ENCODE data around the gene NXN.

Gene NXN

GRCh38 chr17:871751-872519 is 107.6 kb downstream of the NXN start:
- no peak for DNase-seq (ENCODE audit: low read depth in 1 of 2, low spot score in 1 of 2)
- Histone ChIP-seq H3K4me3 (replicated peaks; ENCODE audit: insufficient read depth, low read length) (no peak overlapping the region), H3K27me3 (ENCODE audit: insufficient read depth, poor library complexity, severe bottlenecking) (no peaks in the 10 kb centered on the region), H3K27ac (replicated peaks) (no peak overlapping the region)
- TF ChIP-seq POLR2AphosphoS5 (IDR thresholded peaks at IDR 0.05; ENCODE audit: low read depth), result no peak
- no peak for TF ChIP-seq REST (IDR thresholded peaks at IDR 0.05; ENCODE audit: insufficient replicate concordance, low read depth)
- TF ChIP-seq GABPA (IDR thresholded peaks at IDR 0.05; ENCODE audit: low read depth), result no peak
- no peak for TF ChIP-seq SPI1 (IDR thresholded peaks at IDR 0.05; ENCODE audit: borderline replicate concordance, low read depth)
- TF ChIP-seq, protein P1, sequence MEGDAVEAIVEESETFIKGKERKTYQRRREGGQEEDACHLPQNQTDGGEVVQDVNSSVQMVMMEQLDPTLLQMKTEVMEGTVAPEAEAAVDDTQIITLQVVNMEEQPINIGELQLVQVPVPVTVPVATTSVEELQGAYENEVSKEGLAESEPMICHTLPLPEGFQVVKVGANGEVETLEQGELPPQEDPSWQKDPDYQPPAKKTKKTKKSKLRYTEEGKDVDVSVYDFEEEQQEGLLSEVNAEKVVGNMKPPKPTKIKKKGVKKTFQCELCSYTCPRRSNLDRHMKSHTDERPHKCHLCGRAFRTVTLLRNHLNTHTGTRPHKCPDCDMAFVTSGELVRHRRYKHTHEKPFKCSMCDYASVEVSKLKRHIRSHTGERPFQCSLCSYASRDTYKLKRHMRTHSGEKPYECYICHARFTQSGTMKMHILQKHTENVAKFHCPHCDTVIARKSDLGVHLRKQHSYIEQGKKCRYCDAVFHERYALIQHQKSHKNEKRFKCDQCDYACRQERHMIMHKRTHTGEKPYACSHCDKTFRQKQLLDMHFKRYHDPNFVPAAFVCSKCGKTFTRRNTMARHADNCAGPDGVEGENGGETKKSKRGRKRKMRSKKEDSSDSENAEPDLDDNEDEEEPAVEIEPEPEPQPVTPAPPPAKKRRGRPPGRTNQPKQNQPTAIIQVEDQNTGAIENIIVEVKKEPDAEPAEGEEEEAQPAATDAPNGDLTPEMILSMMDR (IDR thresholded peaks at IDR 0.05; ENCODE audit: insufficient read depth, low read length), result no peak

DNA sequence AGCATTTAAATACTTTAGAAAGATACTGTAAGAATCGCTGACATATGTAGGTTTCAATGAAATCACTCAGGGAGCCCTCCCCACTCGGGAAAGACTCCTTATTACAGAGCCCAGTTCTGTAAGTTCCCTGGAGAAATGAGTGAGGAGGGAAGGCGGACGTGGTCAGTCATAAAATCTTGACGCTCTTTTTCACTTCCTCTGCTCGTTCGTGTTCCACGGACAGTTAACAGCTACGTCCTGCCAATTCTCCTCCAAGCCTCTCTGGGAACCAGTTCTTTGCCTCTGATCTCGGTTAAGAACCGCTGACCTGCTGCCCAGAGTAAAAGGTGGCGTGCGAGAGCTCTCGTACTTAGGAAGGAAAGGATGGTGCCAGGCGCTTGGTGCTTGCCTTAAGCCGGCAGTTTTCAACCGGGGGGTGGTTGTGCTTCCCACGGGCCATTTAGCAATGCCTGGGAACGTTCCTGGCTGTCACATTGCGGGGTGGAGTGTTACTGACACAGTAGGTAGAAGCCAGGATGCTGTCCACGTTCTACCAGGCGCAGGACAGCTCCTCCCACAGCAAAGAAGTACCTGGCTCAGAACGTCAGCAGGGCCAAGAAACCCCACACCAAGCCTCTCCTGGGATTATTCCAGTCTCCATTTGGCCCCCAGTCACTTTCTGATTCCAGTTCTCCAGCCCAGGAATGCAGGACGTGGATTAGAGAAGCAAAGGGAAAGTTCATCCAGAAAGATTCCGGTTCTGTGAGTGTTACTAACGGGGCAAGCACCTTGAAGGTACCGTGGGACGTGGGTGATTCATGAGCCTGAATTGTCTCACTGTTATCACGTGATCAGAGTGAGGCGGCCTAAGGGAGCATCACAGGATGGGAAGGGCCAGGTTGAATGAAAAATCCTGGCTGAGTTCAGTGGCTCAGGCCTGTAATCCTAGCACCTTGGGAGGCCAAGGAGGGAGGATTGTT is 109.7 kb downstream of the NXN start:
- DNase-seq (ENCODE audit: low read depth in 1 of 2, low spot score in 1 of 2), result no peak
- Histone ChIP-seq H3K27ac (replicated peaks) (no peak overlapping the region), H3K27me3 (ENCODE audit: insufficient read depth, poor library complexity, severe bottlenecking) (no peaks in the 10 kb centered on the region), H3K4me3 (replicated peaks; ENCODE audit: insufficient read depth, low read length) (no peak overlapping the region)
- no peak for TF ChIP-seq SPI1 (IDR thresholded peaks at IDR 0.05; ENCODE audit: borderline replicate concordance, low read depth)

- Histone ChIP-seq H3K27me3 (ENCODE audit: insufficient read depth, poor library complexity, severe bottlenecking) (no peaks in the 10 kb centered on the region), H3K27ac (replicated peaks) (no peak overlapping the region), H3K4me3 (replicated peaks; ENCODE audit: insufficient read depth, low read length) (no peak overlapping the region)
- no peak for DNase-seq (ENCODE audit: low read depth in 1 of 2, low spot score in 1 of 2)
- TF ChIP-seq GABPA (IDR thresholded peaks at IDR 0.05; ENCODE audit: low read depth), result no peak
- TF ChIP-seq SPI1 (IDR thresholded peaks at IDR 0.05; ENCODE audit: borderline replicate concordance, low read depth), result no peak
- TF ChIP-seq, protein P1 (IDR thresholded peaks at IDR 0.05; ENCODE audit: insufficient read depth, low read length), result no peak
- TF ChIP-seq POLR2AphosphoS5 (IDR thresholded peaks at IDR 0.05; ENCODE audit: low read depth), result no peak
- no peak for TF ChIP-seq REST (IDR thresholded peaks at IDR 0.05; ENCODE audit: insufficient replicate concordance, low read depth)
Observed at GRCh38 chr17:869086-869485, 110.5 kb downstream of the NXN start.

GRCh38 chr17:867896-868489 is 111.6 kb downstream of the NXN start:
- Histone ChIP-seq H3K4me3 (replicated peaks; ENCODE audit: insufficient read depth, low read length) (no peak overlapping the region), H3K27ac (replicated peaks) (no peak overlapping the region), H3K27me3 (ENCODE audit: insufficient read depth, poor library complexity, severe bottlenecking) (no peaks in the 10 kb centered on the region)
- DNase-seq (ENCODE audit: low read depth in 1 of 2, low spot score in 1 of 2), result no peak
- TF ChIP-seq POLR2AphosphoS5 (IDR thresholded peaks at IDR 0.05; ENCODE audit: low read depth), result no peak
- TF ChIP-seq, protein P1 (IDR thresholded peaks at IDR 0.05; ENCODE audit: insufficient read depth, low read length), result no peak
- no peak for TF ChIP-seq REST (IDR thresholded peaks at IDR 0.05; ENCODE audit: insufficient replicate concordance, low read depth)
- no peak for TF ChIP-seq GABPA (IDR thresholded peaks at IDR 0.05; ENCODE audit: low read depth)
- TF ChIP-seq SPI1 (IDR thresholded peaks at IDR 0.05; ENCODE audit: borderline replicate concordance, low read depth), result no peak

Data from HL-60 (cell line).